ENCODE measurements around the gene RPS6KB2. TPM values are rescaled to one million over a fixed set of nuclear protein-coding genes. Genes with fewer than 3 reads are reported as not detected.

RPS6KB2 gene
- total and polyA plus RNA-seq, 12 donors: 36.6 to 111 (median 50.0) TPM

DNA sequence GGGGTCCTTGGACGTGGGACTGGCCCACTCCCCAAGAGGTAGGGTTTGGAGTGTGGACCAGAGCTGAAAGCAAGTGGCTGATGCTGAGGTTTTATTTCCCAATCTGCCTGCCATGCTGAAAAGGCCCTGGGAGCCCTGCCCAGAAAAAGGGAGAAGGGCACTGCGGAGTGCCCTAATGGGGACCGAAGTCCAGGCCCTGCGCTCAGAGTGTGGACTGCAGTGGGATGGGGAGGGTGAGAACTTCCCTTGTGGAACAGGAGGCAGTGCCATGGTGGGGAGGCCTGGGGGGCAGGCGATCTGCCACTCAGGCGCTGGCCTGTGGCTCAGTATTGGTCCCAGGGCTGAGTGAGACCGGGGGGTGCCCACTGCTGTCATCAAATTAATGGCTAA is 19.9 kb downstream of the RPS6KB2 start:
- Histone ChIP-seq H3K9me3 (replicated peaks in 1 of 3) (no peaks in the 10 kb centered on the region), H3K4me1 (replicated peaks in 1 of 2) (peaks cover 0 to 8% of the 10 kb centered on the region in 2 donors), H3K27ac (no peak overlapping the region), H3K27me3 (no peaks in the 10 kb centered on the region), H3K4me3 (no peak overlapping the region), H3K36me3 (replicated peaks in 1 of 2) (no peaks in the 10 kb centered on the region)
- WGBS, 4 donors: 90 to 94% (median 92%) methylated on average over 5 to 7 of the region's 7 CpGs
- intact Hi-C loops (cut with DNase I): no loop called here
- TF ChIP-seq, protein P1, sequence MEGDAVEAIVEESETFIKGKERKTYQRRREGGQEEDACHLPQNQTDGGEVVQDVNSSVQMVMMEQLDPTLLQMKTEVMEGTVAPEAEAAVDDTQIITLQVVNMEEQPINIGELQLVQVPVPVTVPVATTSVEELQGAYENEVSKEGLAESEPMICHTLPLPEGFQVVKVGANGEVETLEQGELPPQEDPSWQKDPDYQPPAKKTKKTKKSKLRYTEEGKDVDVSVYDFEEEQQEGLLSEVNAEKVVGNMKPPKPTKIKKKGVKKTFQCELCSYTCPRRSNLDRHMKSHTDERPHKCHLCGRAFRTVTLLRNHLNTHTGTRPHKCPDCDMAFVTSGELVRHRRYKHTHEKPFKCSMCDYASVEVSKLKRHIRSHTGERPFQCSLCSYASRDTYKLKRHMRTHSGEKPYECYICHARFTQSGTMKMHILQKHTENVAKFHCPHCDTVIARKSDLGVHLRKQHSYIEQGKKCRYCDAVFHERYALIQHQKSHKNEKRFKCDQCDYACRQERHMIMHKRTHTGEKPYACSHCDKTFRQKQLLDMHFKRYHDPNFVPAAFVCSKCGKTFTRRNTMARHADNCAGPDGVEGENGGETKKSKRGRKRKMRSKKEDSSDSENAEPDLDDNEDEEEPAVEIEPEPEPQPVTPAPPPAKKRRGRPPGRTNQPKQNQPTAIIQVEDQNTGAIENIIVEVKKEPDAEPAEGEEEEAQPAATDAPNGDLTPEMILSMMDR (IDR thresholded peaks at IDR 0.05): no peak
- TF ChIP-seq POLR2A (IDR thresholded peaks at IDR 0.05): no peak
- DNase-seq: no peak

DNA sequence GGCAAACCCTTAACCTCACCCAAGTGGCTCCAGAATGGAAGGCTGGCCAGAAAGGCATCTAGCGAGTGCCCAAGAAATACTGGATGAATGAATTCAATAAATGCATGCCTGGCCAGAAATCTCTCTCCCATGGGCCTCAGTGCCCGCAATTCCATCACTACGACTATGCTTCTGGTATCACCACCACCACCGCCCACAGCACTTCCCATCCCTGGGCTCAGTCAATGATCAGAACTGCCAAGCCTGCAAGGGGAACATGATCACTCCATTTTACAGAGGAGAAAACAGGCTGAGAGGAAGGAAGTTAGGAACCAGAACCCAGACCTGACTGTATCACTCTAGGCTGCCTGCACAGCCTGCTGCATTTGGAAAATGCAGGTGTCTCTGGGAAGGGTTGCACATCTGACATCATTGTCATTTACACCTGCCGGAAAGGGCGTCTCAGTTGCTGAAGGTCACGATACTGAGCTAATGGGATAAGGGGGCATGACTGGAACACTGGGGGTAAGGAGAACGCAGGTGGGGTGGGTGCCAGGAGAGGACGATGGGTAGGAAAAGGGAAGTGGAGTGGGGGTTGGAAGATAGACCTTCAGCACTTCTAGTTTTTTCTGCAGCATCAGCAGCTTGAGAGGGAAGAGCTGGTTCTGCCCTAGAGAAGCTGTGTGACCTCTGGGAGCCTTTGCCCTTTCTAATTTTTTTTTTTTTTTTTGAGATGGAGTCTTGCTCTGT is 21.0 kb downstream of the RPS6KB2 start:
- Histone ChIP-seq H3K4me3 (no peak overlapping the region), H3K4me1 (replicated peaks in 1 of 2) (peaks cover 0 to 2% of the 10 kb centered on the region in 2 donors), H3K27ac (peak overlapping the region in 1 of 5 donors; percentile 45), H3K36me3 (replicated peaks in 1 of 2) (no peaks in the 10 kb centered on the region), H3K9me3 (replicated peaks in 1 of 3) (no peaks in the 10 kb centered on the region), H3K27me3 (no peaks in the 10 kb centered on the region)
- no peak for TF ChIP-seq POLR2A (IDR thresholded peaks at IDR 0.05)
- TF ChIP-seq, protein P1 (IDR thresholded peaks at IDR 0.05): no peak
- intact Hi-C loops (cut with DNase I): no loop called here
- 61 to 73% (median 65%) methylated on average over 9 of the region's 9 CpGs for WGBS, 4 donors
- no peak for DNase-seq

- DNase-seq: no peak
- TF ChIP-seq, protein P1 (IDR thresholded peaks at IDR 0.05): no peak
- no peak for TF ChIP-seq POLR2A (IDR thresholded peaks at IDR 0.05)
- Histone ChIP-seq H3K4me1 (replicated peaks in 1 of 2) (no peaks in the 10 kb centered on the region), H3K36me3 (replicated peaks in 1 of 2) (no peaks in the 10 kb centered on the region), H3K9me3 (replicated peaks in 1 of 3) (no peaks in the 10 kb centered on the region), H3K27me3 (no peaks in the 10 kb centered on the region), H3K4me3 (no peak overlapping the region), H3K27ac (no peak overlapping the region)
- 85 to 92% (median 90%) methylated on average over 13 to 25 of the region's 25 CpGs for WGBS, 4 donors
- intact Hi-C loops (cut with DNase I): no loop called here
Measured at GRCh38 chr11:67450796-67451657, 22.7 kb downstream of the RPS6KB2 start.

- Histone ChIP-seq H3K9me3 (replicated peaks in 1 of 3) (no peaks in the 10 kb centered on the region), H3K36me3 (replicated peaks in 1 of 2) (no peaks in the 10 kb centered on the region), H3K4me3 (no peak overlapping the region), H3K27ac (no peak overlapping the region), H3K4me1 (replicated peaks in 1 of 2) (no peaks in the 10 kb centered on the region), H3K27me3 (no peaks in the 10 kb centered on the region)
- no peak for DNase-seq
- TF ChIP-seq POLR2A (IDR thresholded peaks at IDR 0.05): no peak
- TF ChIP-seq, protein P1 (IDR thresholded peaks at IDR 0.05): no peak
- intact Hi-C loops (cut with DNase I): no loop called here
- 91 to 94% (median 92%) methylated on average over 12 to 14 of the region's 14 CpGs for WGBS, 4 donors
Measured at GRCh38 chr11:67451658-67451976, 23.3 kb downstream of the RPS6KB2 start.
